Vagina (tissue), 2 donors: ENCODE results near the gene CYP19A1.

Experiments
- CTCF ChIP-seq, 3 experiments: fragments of 450-650 bp in 2 of 3; fragments of 200-600 bp in 1 of 3; sonication (generic) in 1 of 3; IDR thresholded peaks; one replicate each; pipeline ENCODE4 v1.5.1; 2017 to 2019; ENCODE audit warnings: antibody characterized with exemption in 3 of 3, mild to moderate bottlenecking in 2 of 3, moderate library complexity in 2 of 3
- POLR2A ChIP-seq, 2 donors: fragments of 450-650 bp; IDR thresholded peaks; one replicate each; pipeline ENCODE4 v1.6.1; 2017; ENCODE audit warnings: antibody characterized with exemption in 2 of 2, mild to moderate bottlenecking in 2 of 2, moderate library complexity in 2 of 2
- POLR2AphosphoS5 ChIP-seq, 2 donors: sonication (generic); formaldehyde crosslinking; IDR thresholded peaks; one replicate each; pipeline ENCODE4 v1.9.0; 2017; ENCODE audit warnings: antibody characterized with exemption in 2 of 2, mild to moderate bottlenecking in 2 of 2, low read depth in 1 of 2; ENCODE audit not compliant: insufficient read depth in 1 of 2

- no peak for TF ChIP-seq POLR2AphosphoS5 (IDR thresholded peaks at IDR 0.05; ENCODE audit: insufficient read depth in 1 of 2, low read depth in 1 of 2)
- peak in 1 of 3 experiments; percentile 34 for TF ChIP-seq CTCF (IDR thresholded peaks at IDR 0.05)
- TF ChIP-seq POLR2A (IDR thresholded peaks at IDR 0.05) = no peak
Observed at GRCh38 chr15:51281368-51281967, 56.9 kb downstream of the CYP19A1 start.
